GM11168 (cell line): ENCODE measurements around the gene WDR53.

ENCODE experiments used
- in situ Hi-C: fragments of 300-500 bp; cut with MboI; formaldehyde crosslinking; loops from one replicate; pipeline ENCODE4 v1.12.0; 2022; ENCODE audit warnings: low sequenced_read_pairs; ENCODE audit not compliant: unreplicated experiment

Gene WDR53

DNA sequence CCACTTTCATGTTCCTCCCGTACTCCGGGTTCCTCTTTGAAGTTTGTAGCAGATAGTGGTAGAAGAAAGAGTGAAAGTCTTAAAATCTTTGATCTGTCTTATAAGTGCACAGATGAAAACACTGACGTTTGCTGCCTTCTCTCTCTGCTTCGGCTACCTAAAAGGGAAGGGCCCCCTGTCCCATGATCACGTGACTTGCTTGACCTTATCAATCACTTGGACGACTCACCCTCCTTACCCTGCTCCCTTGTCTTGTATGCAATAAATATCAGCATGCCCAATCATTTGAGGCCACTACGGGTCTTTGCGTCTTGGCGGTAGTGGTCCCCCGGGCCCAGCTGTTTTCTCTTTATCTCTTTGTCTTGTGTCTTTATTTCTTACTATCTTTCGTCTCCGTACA lies 47.1 kb downstream of the WDR53 start:
- in situ Hi-C loops: loop anchor here (25.0 kb wide), 1 partner anchor 459 kb away; no protein-coding TSS in a partner anchor

DNA sequence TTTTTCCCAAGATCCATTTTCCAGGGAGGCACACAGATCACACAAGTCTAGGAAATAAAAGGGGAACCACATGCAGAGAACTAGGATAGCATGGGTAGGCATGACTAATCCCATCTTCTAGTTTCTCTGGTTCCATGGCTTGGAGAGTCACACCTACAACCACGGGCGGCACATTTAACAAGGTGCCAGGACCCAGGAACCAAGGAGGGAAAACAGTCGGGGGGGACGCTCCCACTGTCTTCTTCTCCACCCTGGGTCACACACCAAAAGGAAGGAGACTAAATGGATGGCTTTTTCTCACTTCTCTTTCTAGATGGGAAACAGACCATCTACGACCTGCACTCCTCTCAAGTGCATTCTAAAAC lies 48.7 kb downstream of the WDR53 start:
- in situ Hi-C loops: loop anchor here (25.0 kb wide), 1 partner anchor 457 kb away; no protein-coding TSS in a partner anchor

DNA sequence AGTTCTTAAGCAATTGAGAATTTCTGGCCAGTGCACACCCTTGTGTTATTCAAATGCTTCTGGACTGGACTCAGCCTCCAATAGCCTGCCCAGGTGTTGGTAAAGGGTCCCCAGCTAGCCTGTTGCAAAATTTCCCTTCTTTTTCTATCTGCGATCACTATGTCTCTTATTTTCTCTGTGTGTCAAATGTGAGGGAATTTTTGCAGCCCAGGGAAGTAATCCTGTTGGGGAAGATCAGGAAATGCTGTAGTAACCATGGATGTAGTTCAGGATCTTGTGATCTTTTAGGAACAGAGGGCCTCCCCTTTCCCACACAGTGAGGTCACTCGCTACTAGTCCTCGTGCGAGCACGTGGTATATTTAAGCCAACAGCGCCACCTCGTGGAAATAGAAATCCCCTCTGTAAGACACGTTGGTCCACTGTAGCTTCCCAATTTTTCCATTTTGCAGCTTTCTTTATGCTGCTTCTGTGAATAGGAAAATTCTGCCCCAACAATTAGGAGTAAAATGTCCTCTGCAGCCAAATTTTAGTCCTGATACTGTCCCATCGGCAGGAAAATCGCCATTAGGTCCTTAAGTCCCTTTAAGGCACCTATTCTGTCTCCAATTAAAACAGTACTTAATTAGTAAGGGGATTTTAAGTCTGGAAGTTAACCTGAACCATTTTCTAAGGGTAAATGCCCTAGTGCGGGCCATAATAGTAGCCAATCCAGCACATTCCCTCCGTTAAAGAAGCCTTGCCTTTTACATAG lies 49.2 kb downstream of the WDR53 start:
- in situ Hi-C loops: loop anchor here (25.0 kb wide), 1 partner anchor 457 kb away; no protein-coding TSS in a partner anchor

DNA sequence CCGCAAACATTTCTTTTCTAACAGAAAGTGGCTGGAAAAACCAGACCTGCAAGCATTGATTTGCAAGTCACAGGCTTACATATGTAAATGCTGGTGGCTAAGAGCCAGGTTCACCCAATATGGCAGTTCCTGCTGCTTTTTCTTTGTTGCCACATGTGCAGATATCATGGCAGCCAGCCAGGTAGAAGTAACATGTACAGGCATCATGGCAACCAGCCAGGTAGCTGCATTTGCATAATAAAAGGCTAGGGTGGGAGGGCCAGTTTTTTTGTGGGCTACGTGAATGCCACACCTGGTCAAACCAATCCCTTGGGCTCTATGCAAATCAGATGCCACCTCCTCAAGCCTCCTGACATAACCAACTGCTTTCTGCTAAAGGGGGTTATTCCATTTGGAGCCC lies 50.4 kb downstream of the WDR53 start:
- in situ Hi-C loops: loop anchor here (25.0 kb wide), 1 partner anchor 456 kb away; no protein-coding TSS in a partner anchor

DNA sequence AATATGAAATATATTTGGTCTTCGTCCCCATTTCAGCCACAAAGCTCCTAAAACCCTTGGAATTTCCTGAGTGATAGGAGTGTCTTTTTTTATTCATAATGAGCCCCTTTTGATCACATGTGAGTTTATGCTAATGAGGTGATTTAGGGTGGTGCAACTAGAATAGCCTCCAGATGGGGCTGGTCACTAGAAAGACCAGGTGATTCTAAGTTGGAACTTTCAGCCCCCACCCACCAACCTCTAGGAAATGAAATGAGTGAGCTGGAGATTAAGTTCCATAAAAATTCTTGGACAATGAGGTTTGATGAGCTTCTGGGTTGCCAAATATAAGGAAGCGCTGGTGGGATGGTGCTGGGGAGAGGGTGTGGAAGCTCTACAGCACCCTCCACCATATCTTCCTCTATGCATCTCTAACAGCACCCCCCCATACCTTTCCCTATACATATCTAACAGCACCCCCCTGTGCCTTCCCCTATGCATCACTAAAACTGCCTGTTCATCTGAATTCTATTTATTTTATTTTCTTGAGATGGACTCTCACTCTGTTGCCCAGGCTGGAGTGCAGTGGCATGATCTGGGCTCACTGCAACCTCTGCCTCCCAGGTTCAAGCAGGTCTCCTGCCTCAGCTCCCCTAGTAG lies 51.1 kb downstream of the WDR53 start:
- in situ Hi-C loops: loop anchor here (25.0 kb wide), 1 partner anchor 455 kb away; no protein-coding TSS in a partner anchor

DNA sequence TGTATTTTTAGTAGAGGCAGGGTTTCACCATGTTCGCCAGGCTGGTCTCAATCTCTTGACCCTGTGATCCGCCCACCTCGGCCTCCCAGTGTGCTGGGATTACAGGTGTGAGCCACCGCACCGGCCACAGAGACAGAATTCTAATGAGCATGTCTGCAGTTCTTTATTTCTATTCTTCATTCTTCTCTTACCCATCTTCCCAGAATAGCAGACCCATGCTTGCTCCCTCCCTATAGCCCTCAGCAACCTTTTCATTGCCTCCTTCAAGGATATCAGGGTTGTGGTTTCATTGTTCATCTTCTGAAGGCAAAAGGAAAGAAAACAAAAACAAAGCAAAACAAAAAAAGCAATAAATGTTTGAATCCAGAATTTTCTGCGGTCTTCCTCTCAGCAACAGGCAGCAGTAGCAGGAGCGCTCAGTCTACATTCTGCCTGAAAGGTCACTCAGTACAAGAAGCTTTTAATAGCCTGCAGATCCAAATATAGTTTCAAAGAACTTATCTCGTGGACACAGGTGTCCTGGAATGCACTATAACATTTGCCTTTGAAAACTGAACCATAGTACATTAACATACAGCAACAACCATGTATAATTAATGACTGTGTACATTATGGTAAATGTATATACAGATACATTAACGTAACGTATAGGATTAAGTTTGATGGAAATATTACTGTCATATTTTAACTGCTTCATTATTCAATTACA lies 53.3 kb downstream of the WDR53 start, which contains the start of gene SMCO1:
TSS of gene SMCO1 (minus strand) at position 434 of the 709 bp plus-strand sequence. CDS start at position 297, 137 bp downstream.
- in situ Hi-C loops: loop anchor here (25.0 kb wide), 1 partner anchor 453 kb away; no protein-coding TSS in a partner anchor

DNA sequence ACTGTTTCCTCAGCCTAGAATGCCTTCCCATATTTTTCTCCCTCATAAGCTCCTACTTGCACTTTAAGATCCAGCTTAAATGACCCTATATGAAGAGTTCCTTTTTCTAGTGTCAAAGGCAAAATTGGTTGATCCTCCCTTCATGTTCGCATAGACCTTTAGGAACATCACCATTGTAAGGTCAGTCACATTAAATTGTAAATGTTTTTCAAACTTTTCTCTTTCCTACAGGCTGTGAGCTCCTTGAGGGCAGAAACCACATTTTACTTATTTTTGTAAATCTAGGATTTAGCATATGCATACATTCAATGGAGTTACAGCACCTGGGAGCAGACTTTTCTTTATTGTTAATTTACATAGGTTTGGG lies 54.0 kb downstream of the WDR53 start:
- in situ Hi-C loops: loop anchor here (25.0 kb wide), 1 partner anchor 452 kb away; no protein-coding TSS in a partner anchor

DNA sequence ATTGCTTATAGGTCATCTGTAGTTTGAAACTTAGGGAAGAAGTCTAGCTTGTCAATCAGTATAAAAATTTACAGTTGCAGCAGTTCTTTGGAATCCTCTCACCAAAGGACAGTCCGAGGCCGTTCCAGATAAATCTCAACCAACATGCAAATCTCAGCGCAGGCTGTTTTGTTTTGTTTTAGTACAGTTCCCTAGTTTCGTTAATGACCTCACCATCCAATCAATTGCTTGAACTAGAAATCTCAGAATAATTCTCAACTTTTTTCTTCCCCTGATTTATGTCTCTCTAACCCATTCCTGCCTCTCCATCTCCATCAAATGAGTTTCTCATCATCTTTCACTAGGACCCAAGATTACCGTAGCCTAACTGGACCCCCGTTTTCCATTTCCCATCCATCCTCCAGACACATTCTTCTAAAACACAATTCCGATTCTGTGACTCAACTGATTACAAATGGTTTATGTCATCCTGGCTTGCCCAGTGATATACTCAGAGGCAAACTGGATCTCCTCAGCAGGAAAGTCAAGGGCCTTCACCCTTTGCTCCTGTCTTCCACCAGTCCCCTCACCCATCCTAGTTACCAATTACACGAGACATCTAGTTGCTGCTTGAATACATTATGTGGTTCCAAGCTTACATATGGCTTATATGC lies 54.5 kb downstream of the WDR53 start:
- in situ Hi-C loops: loop anchor here (25.0 kb wide), 1 partner anchor 452 kb away; no protein-coding TSS in a partner anchor

DNA sequence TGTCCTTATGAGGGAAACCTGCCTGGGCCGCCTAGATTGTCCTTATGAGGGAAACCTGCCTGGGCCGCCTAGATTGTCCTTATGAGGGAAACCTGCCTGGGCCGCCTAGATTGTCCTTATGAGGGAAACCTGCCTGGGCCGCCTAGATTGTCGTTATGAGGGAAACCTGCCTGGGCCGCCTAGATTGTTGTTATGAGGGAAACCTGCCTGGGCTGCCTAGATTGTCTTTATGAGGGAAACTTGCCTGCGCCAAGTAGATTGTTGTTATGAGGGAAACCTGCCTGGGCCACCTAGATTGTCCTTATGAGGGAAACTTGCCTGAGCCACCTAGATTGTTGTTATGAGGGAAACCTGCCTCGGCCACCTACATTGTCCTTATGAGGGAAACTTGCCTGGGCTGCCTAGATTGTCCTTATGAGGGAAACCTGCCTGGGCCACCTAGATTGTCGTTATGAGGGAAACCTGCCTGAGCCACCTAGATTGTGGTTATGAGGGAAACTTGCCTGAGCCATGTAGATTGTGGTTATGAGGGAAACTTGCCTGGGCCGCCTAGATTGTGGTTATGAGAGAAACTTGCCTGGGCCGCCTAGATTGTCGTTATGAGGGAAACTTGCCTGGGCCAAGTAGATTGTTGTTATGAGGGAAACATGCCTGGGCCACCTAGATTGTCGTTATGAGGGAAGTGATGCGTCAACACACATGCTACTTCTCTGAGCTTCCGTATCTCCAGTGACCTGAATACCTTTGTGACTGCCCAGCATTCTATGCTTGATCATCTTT lies 56.5 kb downstream of the WDR53 start:
- in situ Hi-C loops: loop anchor here (25.0 kb wide), 1 partner anchor 450 kb away; no protein-coding TSS in a partner anchor

DNA sequence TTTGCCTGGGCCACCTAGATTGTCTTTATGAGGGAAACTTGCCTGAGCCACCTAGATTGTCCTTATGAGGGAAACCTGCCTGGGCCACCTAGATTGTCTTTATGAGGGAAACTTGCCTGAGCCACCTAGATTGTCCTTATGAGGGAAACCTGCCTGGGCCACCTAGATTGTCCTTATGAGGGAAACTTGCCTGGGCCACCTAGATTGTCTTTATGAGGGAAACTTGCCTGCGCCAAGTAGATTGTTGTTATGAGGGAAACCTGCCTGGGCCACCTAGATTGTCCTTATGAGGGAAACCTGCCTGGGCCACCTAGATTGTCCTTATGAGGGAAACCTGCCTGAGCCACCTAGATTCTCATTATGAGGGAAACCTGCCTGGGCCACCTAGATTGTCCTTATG lies 57.2 kb downstream of the WDR53 start:
- in situ Hi-C loops: loop anchor here (25.0 kb wide), 1 partner anchor 449 kb away; no protein-coding TSS in a partner anchor

DNA sequence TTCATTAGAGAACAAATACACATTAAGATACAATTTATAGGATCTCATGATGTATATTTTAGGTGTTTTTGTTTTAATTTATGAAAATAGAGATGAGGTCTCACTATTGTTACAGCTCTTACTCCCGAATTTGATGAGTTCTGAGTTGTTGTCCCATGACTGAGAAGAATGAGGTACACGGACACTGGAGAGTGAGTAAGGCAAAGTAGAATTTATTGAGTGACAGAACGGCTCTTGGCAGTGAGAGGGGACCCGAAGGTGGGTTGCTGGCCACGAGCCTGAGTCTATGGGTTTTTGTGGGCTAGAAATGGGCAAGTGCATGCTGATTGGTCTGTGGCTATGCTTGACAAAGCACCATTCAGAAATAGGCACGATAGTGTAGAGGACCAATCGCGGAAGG lies 61.7 kb downstream of the WDR53 start:
- in situ Hi-C loops: loop anchor here (25.0 kb wide), 1 partner anchor 444 kb away; no protein-coding TSS in a partner anchor

DNA sequence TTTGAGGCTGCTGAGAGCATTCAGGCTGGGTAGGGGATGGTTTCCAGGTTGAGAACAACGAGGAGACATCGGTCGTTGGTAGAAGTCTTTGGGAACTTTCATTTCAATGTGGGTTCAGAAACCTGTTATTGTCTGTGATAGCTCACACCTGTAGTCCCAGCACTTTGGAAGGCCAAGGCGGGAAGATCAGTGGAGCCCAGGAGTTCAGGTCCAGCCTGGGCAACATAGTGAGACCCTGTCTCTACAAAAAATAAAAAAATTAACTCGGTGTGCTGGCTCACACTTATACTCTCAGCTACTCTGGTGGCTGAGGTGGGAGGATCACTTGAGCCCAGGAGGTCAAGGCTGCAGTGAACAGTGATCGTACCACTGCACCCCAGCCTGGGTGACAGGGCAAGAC lies 63.8 kb downstream of the WDR53 start:
- in situ Hi-C loops: loop anchor here (25.0 kb wide), 1 partner anchor 442 kb away; no protein-coding TSS in a partner anchor
